GM11168 (cell line): ENCODE results near the gene EBPL.

ENCODE experiments used
- in situ Hi-C: fragments of 300-500 bp; cut with MboI; formaldehyde crosslinking; loops from one replicate; pipeline ENCODE4 v1.12.0; 2022; ENCODE audit warnings: low sequenced_read_pairs; ENCODE audit not compliant: unreplicated experiment

The EBPL gene

DNA sequence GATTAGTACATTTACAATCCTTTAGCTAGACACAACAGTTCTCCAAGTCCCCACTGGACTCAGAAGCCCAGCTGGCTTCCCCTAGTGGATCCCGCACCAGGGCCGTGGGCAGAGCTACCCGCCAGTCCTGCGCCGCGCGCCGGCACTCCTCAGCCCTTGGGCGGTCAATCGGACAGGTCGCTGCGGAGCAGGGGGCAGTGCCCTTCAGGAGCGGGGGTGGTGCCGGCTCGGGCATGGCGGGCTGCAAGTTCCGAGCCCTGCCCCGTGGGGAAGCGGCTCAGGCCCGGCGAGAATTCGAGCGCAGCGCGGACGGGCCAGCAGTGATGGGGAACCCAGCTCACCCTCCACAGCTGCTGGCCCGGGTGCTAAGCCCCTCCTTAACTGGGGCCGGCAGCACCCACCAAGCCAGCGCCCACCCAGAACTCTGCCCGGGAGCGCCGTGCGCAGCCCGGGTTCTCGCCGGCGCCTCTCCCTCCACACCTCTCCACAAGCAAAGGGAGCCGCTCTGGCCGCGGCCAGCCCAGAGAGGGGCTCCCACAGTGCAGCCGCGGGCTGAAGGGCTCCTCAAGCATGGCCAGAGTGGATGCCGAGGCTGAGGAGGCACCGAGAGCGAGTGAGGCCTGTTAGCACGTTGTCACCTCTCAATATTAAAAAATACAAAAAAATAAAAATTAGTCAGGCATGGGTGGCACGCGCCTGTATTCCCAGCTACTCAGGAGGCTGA, 12.9 kb downstream of the EBPL start:
- in situ Hi-C loops: no loop called here

DNA sequence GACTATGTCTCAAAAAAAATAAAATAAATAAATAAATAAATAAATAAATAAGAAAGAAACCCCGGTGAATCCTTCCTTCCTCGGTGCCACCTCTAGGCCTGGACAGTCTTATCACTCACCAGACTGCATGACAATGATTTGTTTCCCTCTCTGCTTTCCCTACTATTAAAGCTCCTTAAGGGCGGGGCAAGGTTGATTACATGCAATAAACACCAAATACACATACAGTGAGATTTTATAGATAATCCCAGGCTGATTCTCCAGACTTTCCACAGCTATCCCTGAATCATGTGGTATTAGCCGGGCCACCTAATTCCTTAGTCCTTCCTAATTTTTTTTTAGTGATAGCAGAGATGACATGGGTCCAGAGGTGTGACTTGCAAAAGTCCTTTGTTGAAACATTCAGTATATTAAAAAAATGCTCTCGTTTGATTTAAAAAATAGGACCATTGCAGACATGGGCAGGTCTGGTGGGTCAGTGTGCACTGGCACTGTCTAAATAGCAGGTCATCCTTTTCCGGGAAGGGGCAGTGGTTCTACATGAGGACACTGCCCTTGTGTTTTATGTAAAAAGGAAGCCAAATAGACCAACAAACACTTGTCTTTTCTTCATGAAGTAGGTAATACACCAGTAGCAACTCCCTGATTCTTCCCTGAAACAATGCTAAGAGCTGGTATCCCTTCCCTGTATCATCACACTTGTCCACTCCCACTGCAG, 14.5 kb downstream of the EBPL start:
- in situ Hi-C loops: no loop called here

GRCh38 chr13:49670828-49671227, 20.5 kb downstream of the EBPL start:
- in situ Hi-C loops: no loop called here

- in situ Hi-C loops: no loop called here
Observed at GRCh38 chr13:49669735-49670309, 21.5 kb downstream of the EBPL start.

DNA sequence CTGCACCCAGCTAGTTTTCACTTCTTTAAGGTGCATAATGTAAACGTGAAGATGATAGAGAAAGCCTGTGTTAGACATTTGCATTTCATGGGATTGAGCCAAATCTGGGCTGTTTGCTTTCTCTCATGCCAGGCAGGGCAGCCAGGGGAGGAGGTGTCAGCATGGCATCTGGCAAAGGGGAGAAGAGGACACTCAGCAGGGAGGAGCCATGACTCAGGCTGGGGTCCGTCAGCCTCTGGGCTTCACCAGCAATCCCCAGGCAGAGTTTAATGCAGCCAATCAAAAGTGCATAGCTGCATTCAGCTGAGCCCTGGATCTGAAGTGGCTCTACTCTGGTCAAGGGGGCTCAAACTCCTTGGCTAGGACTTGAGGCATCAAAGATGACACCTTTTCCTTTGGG, 23.5 kb downstream of the EBPL start:
- in situ Hi-C loops: no loop called here

DNA sequence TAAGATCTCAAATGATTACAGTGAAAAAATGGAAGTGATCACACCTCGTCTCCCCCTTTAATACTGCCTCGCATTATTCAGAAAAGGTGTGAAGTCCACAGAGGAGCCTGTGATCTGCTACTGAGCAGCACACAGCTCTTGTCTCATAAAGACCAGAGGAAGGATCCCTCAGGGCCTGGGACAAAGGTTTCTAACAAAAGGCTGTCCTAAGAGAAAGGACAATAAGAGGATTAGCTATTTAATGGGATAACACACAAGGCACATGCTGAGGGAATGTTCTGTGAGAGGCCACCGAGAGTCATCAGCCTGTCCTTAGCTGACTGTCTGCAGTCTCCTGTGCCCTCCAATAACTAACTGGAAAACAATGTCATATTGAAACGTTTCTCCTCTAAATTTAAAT, 26.7 kb downstream of the EBPL start:
- in situ Hi-C loops: loop anchor here (5.0 kb wide), 1 partner anchor 183 kb away; no protein-coding TSS in a partner anchor

- in situ Hi-C loops: no loop called here
Observed at GRCh38 chr13:49657241-49657641, 34.0 kb downstream of the EBPL start.

- in situ Hi-C loops: no loop called here
Observed at GRCh38 chr13:49655906-49656305, 35.4 kb downstream of the EBPL start.

DNA sequence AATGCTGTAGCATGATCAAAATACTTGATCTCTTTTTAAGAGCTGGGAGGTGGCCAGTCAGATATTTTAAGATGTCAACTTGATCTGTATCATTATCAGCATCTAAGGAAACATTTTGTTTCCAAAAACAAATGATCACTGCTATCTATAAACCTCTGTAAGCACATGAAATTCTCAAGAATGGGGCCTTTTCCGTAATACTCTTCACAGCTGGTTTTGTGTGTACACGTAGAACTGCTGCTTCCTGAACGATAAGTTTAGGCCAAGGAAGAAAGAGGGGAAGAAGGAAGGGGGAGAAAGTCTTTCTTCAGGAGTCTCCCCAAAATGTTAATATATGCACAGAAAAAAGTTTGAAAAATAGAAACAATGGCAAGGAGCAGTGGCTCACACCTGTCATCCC, 37.3 kb downstream of the EBPL start:
- in situ Hi-C loops: no loop called here

GRCh38 chr13:49653478-49653877, 37.8 kb downstream of the EBPL start:
- in situ Hi-C loops: no loop called here

- in situ Hi-C loops: no loop called here
Observed at GRCh38 chr13:49652355-49653305, 38.7 kb downstream of the EBPL start.

DNA sequence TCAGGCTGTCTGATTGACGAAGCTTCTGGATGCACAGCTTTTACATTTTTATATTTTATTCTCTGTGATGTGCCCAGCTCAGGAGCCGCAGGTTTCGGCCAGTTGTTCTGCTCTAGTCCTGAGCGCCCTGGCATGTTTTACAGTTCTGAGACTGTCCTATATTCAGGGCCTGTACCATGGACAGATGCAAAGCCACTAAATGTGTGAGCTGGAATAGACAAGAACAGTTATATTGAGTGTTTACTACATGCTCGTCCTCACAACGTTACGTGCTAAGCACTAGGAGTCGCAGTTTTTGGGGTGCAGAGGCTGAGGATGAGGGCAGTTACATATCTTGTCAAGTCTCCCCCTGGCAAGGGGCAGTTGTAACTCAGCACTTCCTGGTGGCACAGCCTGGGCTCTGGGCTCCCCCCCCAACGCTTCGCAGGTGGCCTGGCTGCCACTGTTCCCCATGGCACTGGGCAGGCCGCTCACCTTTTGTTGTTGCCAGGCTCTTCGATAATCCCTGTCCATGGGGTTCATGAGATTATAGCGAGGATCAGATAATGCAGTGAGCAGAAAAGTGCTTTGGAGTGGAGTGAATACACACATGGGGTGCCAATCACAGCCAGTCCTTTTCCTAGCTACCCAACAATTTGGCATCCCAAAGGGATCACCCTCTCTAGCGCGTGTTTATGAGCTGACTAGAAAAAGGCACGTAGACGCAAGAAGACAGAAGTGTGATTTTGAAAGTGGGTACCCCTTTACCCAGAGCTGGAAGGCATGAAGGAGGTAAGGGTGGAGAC, 39.5 kb downstream of the EBPL start:
- in situ Hi-C loops: no loop called here

- in situ Hi-C loops: no loop called here
Observed at GRCh38 chr13:49649963-49650312, 41.3 kb downstream of the EBPL start.

DNA sequence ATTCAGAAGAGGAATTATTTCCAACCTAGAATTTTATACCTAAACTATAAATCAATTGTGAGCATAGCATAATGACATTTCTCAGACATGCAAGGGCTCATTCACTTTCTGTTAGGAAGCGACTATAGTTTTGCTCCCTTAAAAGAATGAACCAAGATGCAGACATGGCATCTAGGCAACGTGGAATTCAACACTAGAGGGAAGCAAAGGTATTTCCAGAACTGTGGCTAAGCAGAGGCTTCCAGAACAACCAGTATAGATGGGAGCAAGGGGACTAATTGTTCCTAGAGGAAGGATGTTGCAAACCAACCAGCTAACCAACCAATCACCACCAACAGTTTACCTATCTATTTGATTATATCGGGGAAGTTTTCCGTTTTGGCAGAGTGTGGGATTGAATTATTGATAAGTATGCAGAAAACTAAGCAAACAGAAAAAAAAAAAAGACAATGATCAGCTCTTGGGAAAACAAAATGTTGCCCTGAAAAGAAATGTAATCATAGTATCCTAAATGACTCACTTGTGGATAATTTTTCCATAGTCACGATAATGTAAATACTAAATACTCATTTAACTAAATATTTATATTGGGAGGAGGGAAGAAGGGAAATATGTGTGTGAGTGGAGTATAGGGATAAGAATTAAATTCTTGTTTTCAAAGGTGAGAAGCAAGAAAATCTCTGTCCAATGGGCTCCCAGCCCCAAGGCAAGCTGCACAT, 41.9 kb downstream of the EBPL start:
- in situ Hi-C loops: no loop called here

GRCh38 chr13:49646688-49647087, 44.6 kb downstream of the EBPL start:
- in situ Hi-C loops: no loop called here

DNA sequence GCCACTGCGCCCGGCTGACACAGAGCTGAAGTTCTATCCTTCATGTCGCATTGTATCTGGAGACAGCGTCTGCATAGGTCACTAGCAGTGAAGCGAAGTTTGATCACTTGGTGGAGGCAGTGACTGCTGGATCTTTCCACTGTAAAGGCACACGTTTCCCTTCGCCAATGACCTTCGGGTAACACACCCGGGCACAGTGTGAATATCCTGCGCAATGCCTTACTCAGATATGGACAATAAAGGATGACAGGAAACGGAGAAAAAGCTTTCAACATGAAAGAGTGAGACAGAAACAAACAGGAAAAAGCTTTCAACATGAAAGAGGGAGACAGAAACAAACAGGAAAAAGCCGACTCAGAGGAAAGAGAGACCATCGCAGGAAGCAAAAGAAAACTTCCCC, 45.8 kb downstream of the EBPL start:
- in situ Hi-C loops: no loop called here

- in situ Hi-C loops: no loop called here
Observed at GRCh38 chr13:49643035-49643646, 48.1 kb downstream of the EBPL start.

DNA sequence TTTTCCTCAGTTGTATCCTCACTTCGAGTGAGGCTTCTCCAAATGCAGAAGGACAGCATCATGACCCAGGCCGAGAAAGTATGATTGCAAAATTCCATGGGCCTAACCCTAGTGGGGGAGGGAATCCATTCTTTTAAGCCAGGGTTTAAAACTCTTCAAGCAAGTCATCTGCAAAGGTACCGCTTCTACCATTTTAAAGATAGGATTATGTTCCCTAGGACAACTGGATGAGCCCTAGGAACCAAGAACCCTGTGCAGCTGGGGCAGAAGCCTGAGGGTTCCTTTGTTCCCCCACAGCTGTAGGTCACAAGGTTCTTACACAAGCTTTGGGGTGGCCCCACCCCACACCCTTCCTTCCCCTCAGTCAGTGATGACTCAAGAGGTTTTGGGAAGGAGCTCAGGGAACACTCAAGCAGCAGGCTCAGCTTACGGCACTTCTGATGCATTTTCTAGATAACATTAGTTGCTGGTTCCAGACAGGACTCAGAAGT, 49.4 kb downstream of the EBPL start:
- in situ Hi-C loops: no loop called here

DNA sequence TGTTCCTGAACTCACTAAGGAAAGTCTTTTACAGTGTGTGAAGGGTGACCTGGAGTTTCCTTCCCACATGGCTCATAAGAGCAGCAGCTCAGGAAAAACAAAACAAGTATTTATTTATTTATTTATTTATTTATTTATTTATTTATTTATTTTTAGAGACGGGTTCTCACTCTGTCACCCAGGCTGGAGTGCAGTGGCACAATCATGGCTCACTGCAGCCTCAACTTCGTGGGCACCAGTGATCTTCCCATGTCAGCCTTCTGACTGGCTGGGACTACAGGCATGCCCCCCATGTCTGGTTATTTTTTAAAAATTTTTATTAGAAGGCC, 52.6 kb downstream of the EBPL start:
- in situ Hi-C loops: no loop called here
